Neural progenitor cell (in vitro differentiated cells): ENCODE data around the gene ADRA2B. TPM values are rescaled to one million over a fixed set of nuclear protein-coding genes. Genes with fewer than 3 reads are reported as not detected.

Source experiments
- DNase-seq: peaks from one replicate; pipeline ENCODE4 v3.0.0-alpha.2; 2016; ENCODE audit warnings: low spot score
- H2AFZ ChIP-seq: fragments of 200-600 bp; sonication (generic); replicated peaks from 2 replicates; pipeline ENCODE4 v1.6.1; 2016; ENCODE audit warnings: antibody characterized with exemption
- H3F3A ChIP-seq: fragments of 200-600 bp; sonication (generic); 2 replicates; pipeline ENCODE4 v1.6.1; 2016; ENCODE audit warnings: antibody characterized with exemption, low read depth
- H3K27ac ChIP-seq: fragments of 200-600 bp; sonication (generic); 2 replicates; pipeline ENCODE4 v1.5.1; 2016; ENCODE audit warnings: mild to moderate bottlenecking
- H3K27me3 ChIP-seq: fragments of 200-600 bp; sonication (generic); 2 replicates; pipeline ENCODE4 v1.6.1; 2016; ENCODE audit warnings: mild to moderate bottlenecking, moderate library complexity
- H3K36me3 ChIP-seq: fragments of 200-600 bp; sonication (generic); 2 replicates; pipeline ENCODE4 v1.5.1; 2016
- H3K4me1 ChIP-seq: fragments of 200-600 bp; sonication (generic); 2 replicates; pipeline ENCODE4 v1.6.1; 2016; ENCODE audit warnings: mixed run types
- H3K4me2 ChIP-seq: fragments of 200-600 bp; sonication (generic); 2 replicates; pipeline ENCODE4 v1.6.1; 2016
- H3K4me3 ChIP-seq: fragments of 200-600 bp; sonication (generic); 2 replicates; pipeline ENCODE4 v1.5.1; 2016
- H3K79me2 ChIP-seq: fragments of 200-600 bp; sonication (generic); 2 replicates; pipeline ENCODE4 v1.6.1; 2016; ENCODE audit warnings: low read depth
- H3K9ac ChIP-seq: fragments of 200-600 bp; sonication (generic); 2 replicates; pipeline ENCODE4 v1.6.1; 2016
- H3K9me3 ChIP-seq: fragments of 200-600 bp; sonication (generic); 2 replicates; pipeline ENCODE4 v1.5.1; 2016; ENCODE audit warnings: low read depth
- H4K20me1 ChIP-seq: fragments of 200-600 bp; sonication (generic); 2 replicates; pipeline ENCODE4 v1.6.1; 2016; ENCODE audit warnings: low read depth
- H3K27ac Mint-ChIP-seq: 3 replicates; pipeline ENCODE4 v1.8.0; 2021; ENCODE audit warnings: mixed read lengths
- H3K27me3 Mint-ChIP-seq: 2 replicates; pipeline ENCODE4 v1.8.0; 2022; ENCODE audit warnings: low read depth, mild to moderate bottlenecking, inconsistent platforms, moderate library complexity, mixed read lengths; ENCODE audit not compliant: insufficient read depth
- H3K36me3 Mint-ChIP-seq: 3 replicates; pipeline ENCODE4 v1.8.0; 2021; ENCODE audit warnings: mixed read lengths
- H3K4me1 Mint-ChIP-seq: 3 replicates; pipeline ENCODE4 v1.8.0; 2021; ENCODE audit warnings: mixed read lengths
- H3K4me3 Mint-ChIP-seq: 3 replicates; pipeline ENCODE4 v1.8.0; 2021; ENCODE audit warnings: mild to moderate bottlenecking, moderate library complexity, mixed read lengths
- H3K9me3 Mint-ChIP-seq: 3 replicates; pipeline ENCODE4 v1.8.0; 2020; ENCODE audit warnings: mixed read lengths
- CTCF ChIP-seq: fragments of 200-600 bp; sonication (generic); IDR thresholded peaks from 2 replicates; pipeline ENCODE4 v1.5.1; 2017; ENCODE audit warnings: antibody characterized with exemption, mild to moderate bottlenecking
- EZH2 ChIP-seq: fragments of 200-600 bp; sonication (generic); IDR thresholded peaks from 2 replicates; pipeline ENCODE4 v1.6.1; 2017; ENCODE audit warnings: antibody characterized with exemption, mild to moderate bottlenecking, moderate library complexity
- EZH2phosphoT487 ChIP-seq: fragments of 200-600 bp; sonication (generic); IDR thresholded peaks from 2 replicates; pipeline ENCODE4 v1.6.1; 2017; ENCODE audit warnings: antibody characterized with exemption
- total RNA-seq: library from RNA; depleted of rRNA; stranded (reverse); fragments of >200 nt; gene quantifications from 2 replicates; pipeline ENCODE4 v1.2.3, GENCODE V29; 2015; ENCODE audit warnings: low replicate concordance

Gene ADRA2B
- total RNA-seq, 1 donor from 2014 or later, result 3.0 TPM

GRCh38 chr2:96107708-96108065, 8.7 kb downstream of the ADRA2B start:
- Mint-ChIP-seq H3K27ac (no peak overlapping the region), H3K9me3 (peaks cover 12% of the 10 kb centered on the region), H3K27me3 (peaks cover 7% of the 10 kb centered on the region), H3K4me3 (no peak overlapping the region), H3K36me3 (no peaks in the 10 kb centered on the region), H3K4me1 (peaks cover 28% of the 10 kb centered on the region)
- H3K4me2 ChIP-seq, result peak overlapping the region; percentile 66
- no peak for DNase-seq
- no peaks in the 10 kb centered on the region for H3K36me3 ChIP-seq
- no peak overlapping the region for H3K27ac ChIP-seq
- H2AFZ ChIP-seq, result no peak overlapping the region
- H3K79me2 ChIP-seq, result no peaks in the 10 kb centered on the region
- H3K9ac ChIP-seq, result no peak overlapping the region
- no peaks in the 10 kb centered on the region for H4K20me1 ChIP-seq
- H3K9me3 ChIP-seq, result no peaks in the 10 kb centered on the region
- H3K4me3 ChIP-seq, result no peak overlapping the region
- TF ChIP-seq CTCF (no peak), EZH2phosphoT487 (no peak), EZH2 (no peak)
- H3F3A ChIP-seq, result peaks cover 8% of the 10 kb centered on the region
- H3K4me1 ChIP-seq, result peaks cover 23% of the 10 kb centered on the region
- H3K27me3 ChIP-seq, result no peaks in the 10 kb centered on the region

GRCh38 chr2:96106991-96107707, 9.2 kb downstream of the ADRA2B start:
- Histone ChIP-seq H3K4me3 (no peak overlapping the region), H3K4me1 (peaks cover 23% of the 10 kb centered on the region), H3K36me3 (no peaks in the 10 kb centered on the region), H3K4me2 (no peak overlapping the region), H3K27me3 (no peaks in the 10 kb centered on the region), H4K20me1 (no peaks in the 10 kb centered on the region), H3K27ac (no peak overlapping the region), H3K79me2 (no peaks in the 10 kb centered on the region), H3K9me3 (no peaks in the 10 kb centered on the region), H2AFZ (no peak overlapping the region), H3F3A (peaks cover 8% of the 10 kb centered on the region), H3K9ac (no peak overlapping the region)
- H3K4me3 Mint-ChIP-seq, result no peak overlapping the region
- H3K9me3 Mint-ChIP-seq, result peaks cover 12% of the 10 kb centered on the region
- peaks cover 7% of the 10 kb centered on the region for H3K27me3 Mint-ChIP-seq
- H3K4me1 Mint-ChIP-seq, result peaks cover 28% of the 10 kb centered on the region
- H3K27ac Mint-ChIP-seq, result no peak overlapping the region
- no peaks in the 10 kb centered on the region for H3K36me3 Mint-ChIP-seq
- DNase-seq, result no peak
- TF ChIP-seq EZH2 (no peak), CTCF (no peak), EZH2phosphoT487 (no peak)

- Histone ChIP-seq H3K4me2 (no peak overlapping the region), H3K36me3 (no peaks in the 10 kb centered on the region), H3K27me3 (no peaks in the 10 kb centered on the region), H3K27ac (no peak overlapping the region), H3K9me3 (no peaks in the 10 kb centered on the region), H3K4me3 (no peak overlapping the region), H2AFZ (no peak overlapping the region), H3K4me1 (peaks cover 23% of the 10 kb centered on the region), H3K9ac (no peak overlapping the region), H3K79me2 (no peaks in the 10 kb centered on the region), H3F3A (peaks cover 8% of the 10 kb centered on the region), H4K20me1 (no peaks in the 10 kb centered on the region)
- no peak overlapping the region for H3K27ac Mint-ChIP-seq
- H3K9me3 Mint-ChIP-seq, result peaks cover 12% of the 10 kb centered on the region
- peaks cover 7% of the 10 kb centered on the region for H3K27me3 Mint-ChIP-seq
- DNase-seq, result no peak
- peaks cover 28% of the 10 kb centered on the region for H3K4me1 Mint-ChIP-seq
- H3K4me3 Mint-ChIP-seq, result no peak overlapping the region
- no peaks in the 10 kb centered on the region for H3K36me3 Mint-ChIP-seq
- TF ChIP-seq EZH2 (no peak), EZH2phosphoT487 (no peak)
Observed at GRCh38 chr2:96105994-96106715, 10.2 kb downstream of the ADRA2B start.
